ENCODE data around the gene ZNF576. TPM values are rescaled to one million over a fixed set of nuclear protein-coding genes. Genes with fewer than 3 reads are reported as not detected.

The ZNF576 gene
- total and polyA plus RNA-seq, 2 of the 13 experiments (the other 11 are each of a cell fraction or from before 2014, with no cell fraction given) = 7.2 to 9.6 TPM

DNA sequence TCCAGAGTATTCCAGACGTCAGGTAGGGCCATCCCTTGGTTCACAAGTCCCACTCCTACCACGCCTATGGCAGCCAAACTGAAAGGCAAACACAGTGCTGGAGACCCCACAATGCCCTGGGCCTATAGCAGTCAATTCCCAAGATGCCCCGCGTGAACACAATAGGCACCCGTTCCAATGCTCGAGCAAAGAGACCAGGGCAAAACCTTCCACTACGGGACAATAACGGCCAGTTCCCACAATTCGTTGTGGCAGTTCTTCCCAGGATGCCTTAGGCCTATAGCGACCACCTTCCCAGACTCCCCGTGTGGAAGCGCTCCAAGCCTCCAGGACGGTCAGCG, 22.5 kb downstream of the ZNF576 start (continued):
- TF ChIP-seq, protein P1, sequence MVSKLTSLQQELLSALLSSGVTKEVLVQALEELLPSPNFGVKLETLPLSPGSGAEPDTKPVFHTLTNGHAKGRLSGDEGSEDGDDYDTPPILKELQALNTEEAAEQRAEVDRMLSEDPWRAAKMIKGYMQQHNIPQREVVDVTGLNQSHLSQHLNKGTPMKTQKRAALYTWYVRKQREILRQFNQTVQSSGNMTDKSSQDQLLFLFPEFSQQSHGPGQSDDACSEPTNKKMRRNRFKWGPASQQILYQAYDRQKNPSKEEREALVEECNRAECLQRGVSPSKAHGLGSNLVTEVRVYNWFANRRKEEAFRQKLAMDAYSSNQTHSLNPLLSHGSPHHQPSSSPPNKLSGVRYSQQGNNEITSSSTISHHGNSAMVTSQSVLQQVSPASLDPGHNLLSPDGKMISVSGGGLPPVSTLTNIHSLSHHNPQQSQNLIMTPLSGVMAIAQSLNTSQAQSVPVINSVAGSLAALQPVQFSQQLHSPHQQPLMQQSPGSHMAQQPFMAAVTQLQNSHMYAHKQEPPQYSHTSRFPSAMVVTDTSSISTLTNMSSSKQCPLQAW (CRISPR knock-in tag; IDR thresholded peaks at IDR 0.05) = peak; percentile 71; the same call in 1 of the 2 replicates
- TF ChIP-seq FOXA3 (CRISPR knock-in tag; IDR thresholded peaks at IDR 0.05) = peak; percentile 18; the same call in 1 of the 2 replicates
- TF ChIP-seq, protein P2, sequence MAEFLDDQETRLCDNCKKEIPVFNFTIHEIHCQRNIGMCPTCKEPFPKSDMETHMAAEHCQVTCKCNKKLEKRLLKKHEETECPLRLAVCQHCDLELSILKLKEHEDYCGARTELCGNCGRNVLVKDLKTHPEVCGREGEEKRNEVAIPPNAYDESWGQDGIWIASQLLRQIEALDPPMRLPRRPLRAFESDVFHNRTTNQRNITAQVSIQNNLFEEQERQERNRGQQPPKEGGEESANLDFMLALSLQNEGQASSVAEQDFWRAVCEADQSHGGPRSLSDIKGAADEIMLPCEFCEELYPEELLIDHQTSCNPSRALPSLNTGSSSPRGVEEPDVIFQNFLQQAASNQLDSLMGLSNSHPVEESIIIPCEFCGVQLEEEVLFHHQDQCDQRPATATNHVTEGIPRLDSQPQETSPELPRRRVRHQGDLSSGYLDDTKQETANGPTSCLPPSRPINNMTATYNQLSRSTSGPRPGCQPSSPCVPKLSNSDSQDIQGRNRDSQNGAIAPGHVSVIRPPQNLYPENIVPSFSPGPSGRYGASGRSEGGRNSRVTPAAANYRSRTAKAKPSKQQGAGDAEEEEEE (CRISPR knock-in tag; IDR thresholded peaks at IDR 0.05; ENCODE audit: borderline replicate concordance) = peak; percentile 22; the same call in 1 of the 2 replicates
- no peak for TF ChIP-seq ZFYVE20 (CRISPR knock-in tag; IDR thresholded peaks at IDR 0.05; ENCODE audit: borderline replicate concordance, low read depth)
- peak; percentile 7 for TF ChIP-seq TEAD3 (CRISPR knock-in tag; optimal IDR thresholded peaks at IDR 0.05; ENCODE audit: borderline replicate concordance)
- no peak for TF ChIP-seq ZFP41 (CRISPR knock-in tag; IDR thresholded peaks at IDR 0.05; ENCODE audit: borderline replicate concordance)
- TF ChIP-seq HNRNPL (IDR thresholded peaks at IDR 0.05; ENCODE audit: low read depth, low read length) = 0 out of 2 replicates have a peak, but pooled peaks have one; percentile 13
- TF ChIP-seq, protein P3, sequence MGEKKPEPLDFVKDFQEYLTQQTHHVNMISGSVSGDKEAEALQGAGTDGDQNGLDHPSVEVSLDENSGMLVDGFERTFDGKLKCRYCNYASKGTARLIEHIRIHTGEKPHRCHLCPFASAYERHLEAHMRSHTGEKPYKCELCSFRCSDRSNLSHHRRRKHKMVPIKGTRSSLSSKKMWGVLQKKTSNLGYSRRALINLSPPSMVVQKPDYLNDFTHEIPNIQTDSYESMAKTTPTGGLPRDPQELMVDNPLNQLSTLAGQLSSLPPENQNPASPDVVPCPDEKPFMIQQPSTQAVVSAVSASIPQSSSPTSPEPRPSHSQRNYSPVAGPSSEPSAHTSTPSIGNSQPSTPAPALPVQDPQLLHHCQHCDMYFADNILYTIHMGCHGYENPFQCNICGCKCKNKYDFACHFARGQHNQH (CRISPR knock-in tag; IDR thresholded peaks at IDR 0.05) = peak; percentile 17; the same call in 1 of the 2 replicates
- 0 out of 2 replicates have a peak, but pooled peaks have one; percentile 15 for TF ChIP-seq ZMAT3 (CRISPR knock-in tag; conservative IDR thresholded peaks at IDR 0.05)
- peak; percentile 16 for TF ChIP-seq ZNF781 (CRISPR knock-in tag; IDR thresholded peaks at IDR 0.05; ENCODE audit: borderline replicate concordance, not compliant biosample characterization)
- TF ChIP-seq RBM22 (optimal IDR thresholded peaks at IDR 0.05; ENCODE audit: low read length) = peak; percentile 48
- TF ChIP-seq PHF20 (CRISPR knock-in tag; IDR thresholded peaks at IDR 0.05) = peak; percentile 73
- peak; percentile 49; the same call in 1 of the 2 replicates for TF ChIP-seq ERF (CRISPR knock-in tag; IDR thresholded peaks at IDR 0.05)
- TF ChIP-seq KMT2B (CRISPR knock-in tag; IDR thresholded peaks at IDR 0.05) = 0 out of 2 replicates have a peak, but pooled peaks have one; percentile 42
- TF ChIP-seq, protein P4, sequence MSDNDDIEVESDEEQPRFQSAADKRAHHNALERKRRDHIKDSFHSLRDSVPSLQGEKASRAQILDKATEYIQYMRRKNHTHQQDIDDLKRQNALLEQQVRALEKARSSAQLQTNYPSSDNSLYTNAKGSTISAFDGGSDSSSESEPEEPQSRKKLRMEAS (IDR thresholded peaks at IDR 0.05) = peak; percentile 55; the same call in 1 of the 2 replicates
- TF ChIP-seq, protein P5, sequence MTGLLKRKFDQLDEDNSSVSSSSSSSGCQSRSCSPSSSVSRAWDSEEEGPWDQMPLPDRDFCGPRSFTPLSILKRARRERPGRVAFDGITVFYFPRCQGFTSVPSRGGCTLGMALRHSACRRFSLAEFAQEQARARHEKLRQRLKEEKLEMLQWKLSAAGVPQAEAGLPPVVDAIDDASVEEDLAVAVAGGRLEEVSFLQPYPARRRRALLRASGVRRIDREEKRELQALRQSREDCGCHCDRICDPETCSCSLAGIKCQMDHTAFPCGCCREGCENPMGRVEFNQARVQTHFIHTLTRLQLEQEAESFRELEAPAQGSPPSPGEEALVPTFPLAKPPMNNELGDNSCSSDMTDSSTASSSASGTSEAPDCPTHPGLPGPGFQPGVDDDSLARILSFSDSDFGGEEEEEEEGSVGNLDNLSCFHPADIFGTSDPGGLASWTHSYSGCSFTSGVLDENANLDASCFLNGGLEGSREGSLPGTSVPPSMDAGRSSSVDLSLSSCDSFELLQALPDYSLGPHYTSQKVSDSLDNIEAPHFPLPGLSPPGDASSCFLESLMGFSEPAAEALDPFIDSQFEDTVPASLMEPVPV (CRISPR knock-in tag; IDR thresholded peaks at IDR 0.05) = no peak
- TF ChIP-seq ZSCAN29 (CRISPR knock-in tag; conservative IDR thresholded peaks at IDR 0.05) = 0 out of 2 replicates have a peak, but pooled peaks have one; percentile 69
- TF ChIP-seq ZNF737 (CRISPR knock-in tag; IDR thresholded peaks at IDR 0.05; ENCODE audit: borderline replicate concordance) = peak; percentile 88; the same call in 1 of the 2 replicates
- TF ChIP-seq CREB1 (IDR thresholded peaks at IDR 0.05) = no peak
- peak; percentile 65 for TF ChIP-seq CREB1 (CRISPR knock-in tag; IDR thresholded peaks at IDR 0.05)
- TF ChIP-seq ZBTB7B (CRISPR knock-in tag; IDR thresholded peaks at IDR 0.05) = peak; percentile 3; the same call in 1 of the 2 replicates
- no peak for TF ChIP-seq ZNF205 (CRISPR knock-in tag; IDR thresholded peaks at IDR 0.05)
- peak; percentile 58; the same call in 1 of the 2 replicates for TF ChIP-seq CREM (IDR thresholded peaks at IDR 0.05)
- TF ChIP-seq CREM (CRISPR knock-in tag; IDR thresholded peaks at IDR 0.05) = no peak
